ENCODE data around the gene FOXC2.

DNA sequence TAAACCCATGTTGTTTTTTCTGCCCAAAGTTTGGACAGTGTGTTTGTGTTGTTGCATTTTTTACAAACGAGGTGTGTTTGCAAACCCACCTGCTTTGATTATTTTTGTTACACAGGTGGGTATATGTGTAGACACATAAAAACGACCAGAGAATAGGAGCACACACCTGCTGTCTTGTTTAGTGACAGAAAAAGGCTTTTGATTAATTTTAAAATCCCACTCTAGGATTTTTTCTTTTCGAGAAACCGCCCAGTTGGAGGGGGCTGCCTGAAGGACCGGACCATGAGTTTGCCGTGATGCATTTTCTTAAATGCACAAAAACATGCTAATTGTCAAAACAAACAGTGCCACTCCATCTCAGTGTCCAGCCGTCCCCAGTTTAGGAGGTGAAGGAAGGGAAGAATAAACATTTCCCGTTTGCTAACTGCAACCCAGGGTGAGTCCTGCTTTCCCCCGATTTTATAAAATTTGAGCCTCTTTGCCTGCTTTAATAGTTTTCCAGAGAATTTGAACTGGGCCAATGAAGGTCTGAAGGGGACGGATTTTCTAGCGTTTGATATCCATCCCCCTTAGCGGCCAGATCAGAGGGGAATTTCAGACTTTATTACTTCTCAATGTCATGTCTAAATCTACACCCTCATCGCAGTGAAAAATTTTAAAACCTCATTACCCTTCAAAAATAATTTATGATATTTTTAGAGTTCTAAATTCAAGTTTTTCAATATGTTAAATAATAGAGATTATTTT is 3.2 kb downstream of the FOXC2 start:
- TF ChIP-seq, protein P1, sequence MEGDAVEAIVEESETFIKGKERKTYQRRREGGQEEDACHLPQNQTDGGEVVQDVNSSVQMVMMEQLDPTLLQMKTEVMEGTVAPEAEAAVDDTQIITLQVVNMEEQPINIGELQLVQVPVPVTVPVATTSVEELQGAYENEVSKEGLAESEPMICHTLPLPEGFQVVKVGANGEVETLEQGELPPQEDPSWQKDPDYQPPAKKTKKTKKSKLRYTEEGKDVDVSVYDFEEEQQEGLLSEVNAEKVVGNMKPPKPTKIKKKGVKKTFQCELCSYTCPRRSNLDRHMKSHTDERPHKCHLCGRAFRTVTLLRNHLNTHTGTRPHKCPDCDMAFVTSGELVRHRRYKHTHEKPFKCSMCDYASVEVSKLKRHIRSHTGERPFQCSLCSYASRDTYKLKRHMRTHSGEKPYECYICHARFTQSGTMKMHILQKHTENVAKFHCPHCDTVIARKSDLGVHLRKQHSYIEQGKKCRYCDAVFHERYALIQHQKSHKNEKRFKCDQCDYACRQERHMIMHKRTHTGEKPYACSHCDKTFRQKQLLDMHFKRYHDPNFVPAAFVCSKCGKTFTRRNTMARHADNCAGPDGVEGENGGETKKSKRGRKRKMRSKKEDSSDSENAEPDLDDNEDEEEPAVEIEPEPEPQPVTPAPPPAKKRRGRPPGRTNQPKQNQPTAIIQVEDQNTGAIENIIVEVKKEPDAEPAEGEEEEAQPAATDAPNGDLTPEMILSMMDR (IDR thresholded peaks at IDR 0.05; ENCODE audit: borderline replicate concordance, extremely low read depth, low read length, poor library complexity, severe bottlenecking): no peak
- TF ChIP-seq EZH2 (IDR thresholded peaks at IDR 0.05; ENCODE audit: borderline replicate concordance, low read depth, low read length, severe bottlenecking): no peak
